ENCODE results near the gene RGS6. TPM values are rescaled to one million over a fixed set of nuclear protein-coding genes. Genes with fewer than 3 reads are reported as not detected.

The RGS6 gene
- total and polyA plus RNA-seq, 4 donors = 0.21 to 5.4 (median 0.45) TPM

GRCh38 chr14:72483311-72483710 lies 551.1 kb downstream of the RGS6 start:
- Histone ChIP-seq H3K36me3 (ENCODE audit: control insufficient read depth in 4 of 4, insufficient read depth in 4 of 4, low read length in 4 of 4) (no peaks in the 10 kb centered on the region), H3K9me3 (ENCODE audit: control insufficient read depth in 4 of 4, insufficient read depth in 3 of 4, low read length in 3 of 4) (peaks cover 0 to 9% (median 0%) of the 10 kb centered on the region in 4 donors), H3K9ac (ENCODE audit: insufficient read depth in 1 of 2, low read length in 2 of 2) (no peak overlapping the region), H3K4me1 (ENCODE audit: control insufficient read depth in 5 of 5, insufficient read depth in 5 of 5, low read length in 5 of 5) (peaks cover 0 to 22% (median 8%) of the 10 kb centered on the region in 5 donors), H3K4me3 (no peak overlapping the region), H3K27me3 (ENCODE audit: control insufficient read depth in 3 of 3, insufficient read depth in 3 of 3, low read length in 2 of 3) (peaks cover 0 to 5% (median 2%) of the 10 kb centered on the region in 3 donors), H3K27ac (ENCODE audit: low read depth in 1 of 2, low read length in 1 of 2) (no peak overlapping the region)
- no peak for DNase-seq
- ATAC-seq (ENCODE audit: insufficient read depth, low FRiP score) = no peak
- TF ChIP-seq CTCF (IDR thresholded peaks at IDR 0.05; ENCODE audit: control extremely low read depth, extremely low read depth) = no peak
- 91 to 95% methylated on average over 3 of the region's 3 CpGs for WGBS, 2 donors

- Histone ChIP-seq H3K27ac (ENCODE audit: low read depth in 1 of 2, low read length in 1 of 2) (no peak overlapping the region), H3K4me3 (no peak overlapping the region), H3K36me3 (ENCODE audit: control insufficient read depth in 4 of 4, insufficient read depth in 4 of 4, low read length in 4 of 4) (no peaks in the 10 kb centered on the region), H3K9me3 (ENCODE audit: control insufficient read depth in 4 of 4, insufficient read depth in 3 of 4, low read length in 3 of 4) (peaks cover 0 to 20% (median 0%) of the 10 kb centered on the region in 4 donors), H3K9ac (ENCODE audit: insufficient read depth in 1 of 2, low read length in 2 of 2) (no peak overlapping the region), H3K27me3 (ENCODE audit: control insufficient read depth in 3 of 3, insufficient read depth in 3 of 3, low read length in 2 of 3) (peaks cover 0 to 2% (median 0%) of the 10 kb centered on the region in 3 donors), H3K4me1 (ENCODE audit: control insufficient read depth in 5 of 5, insufficient read depth in 5 of 5, low read length in 5 of 5) (peaks cover 0 to 4% (median 0%) of the 10 kb centered on the region in 5 donors)
- WGBS, 2 donors = 71 to 80% methylated on average over 1 of the region's 1 CpG
- no peak for TF ChIP-seq CTCF (IDR thresholded peaks at IDR 0.05; ENCODE audit: control extremely low read depth, extremely low read depth)
- ATAC-seq (ENCODE audit: insufficient read depth, low FRiP score) (no peak), DNase-seq (no peak)
Measured at GRCh38 chr14:72485695-72486094, 553.5 kb downstream of the RGS6 start.

GRCh38 chr14:72488514-72488913 lies 556.3 kb downstream of the RGS6 start:
- DNase-seq = no peak
- peaks cover 0 to 2% (median 0%) of the 10 kb centered on the region in 3 donors for H3K27me3 ChIP-seq (ENCODE audit: control insufficient read depth in 3 of 3, insufficient read depth in 3 of 3, low read length in 2 of 3)
- no peak overlapping the region for H3K9ac ChIP-seq (ENCODE audit: insufficient read depth in 1 of 2, low read length in 2 of 2)
- no peak overlapping the region for H3K27ac ChIP-seq (ENCODE audit: low read depth in 1 of 2, low read length in 1 of 2)
- 93 to 97% methylated on average over 2 of the region's 2 CpGs for WGBS, 2 donors
- ATAC-seq (ENCODE audit: insufficient read depth, low FRiP score) = no peak
- no peak for TF ChIP-seq CTCF (IDR thresholded peaks at IDR 0.05; ENCODE audit: control extremely low read depth, extremely low read depth)
- H3K4me3 ChIP-seq = no peak overlapping the region
- H3K9me3 ChIP-seq (ENCODE audit: control insufficient read depth in 4 of 4, insufficient read depth in 3 of 4, low read length in 3 of 4) = peaks cover 0 to 15% (median 0%) of the 10 kb centered on the region in 4 donors
- H3K36me3 ChIP-seq (ENCODE audit: control insufficient read depth in 4 of 4, insufficient read depth in 4 of 4, low read length in 4 of 4) = no peaks in the 10 kb centered on the region
- H3K4me1 ChIP-seq (ENCODE audit: control insufficient read depth in 5 of 5, insufficient read depth in 5 of 5, low read length in 5 of 5) = no peaks in the 10 kb centered on the region

GRCh38 chr14:72492196-72492595 lies 560.0 kb downstream of the RGS6 start:
- DNase-seq (no peak), ATAC-seq (ENCODE audit: insufficient read depth, low FRiP score) (no peak)
- Histone ChIP-seq H3K36me3 (ENCODE audit: control insufficient read depth in 4 of 4, insufficient read depth in 4 of 4, low read length in 4 of 4) (no peaks in the 10 kb centered on the region), H3K27ac (ENCODE audit: low read depth in 1 of 2, low read length in 1 of 2) (no peak overlapping the region), H3K9me3 (ENCODE audit: control insufficient read depth in 4 of 4, insufficient read depth in 3 of 4, low read length in 3 of 4) (peaks cover 0 to 13% (median 2%) of the 10 kb centered on the region in 4 donors), H3K4me3 (no peak overlapping the region), H3K9ac (ENCODE audit: insufficient read depth in 1 of 2, low read length in 2 of 2) (no peak overlapping the region), H3K4me1 (ENCODE audit: control insufficient read depth in 5 of 5, insufficient read depth in 5 of 5, low read length in 5 of 5) (peaks cover 0 to 1% (median 0%) of the 10 kb centered on the region in 5 donors), H3K27me3 (ENCODE audit: control insufficient read depth in 3 of 3, insufficient read depth in 3 of 3, low read length in 2 of 3) (no peaks in the 10 kb centered on the region)
- no peak for TF ChIP-seq CTCF (IDR thresholded peaks at IDR 0.05; ENCODE audit: control extremely low read depth, extremely low read depth)
- 96% methylated on average over 5 of the region's 5 CpGs for WGBS, 2 donors

Measured in lung (tissue), 12 donors.